HG03342 (cell line): Measurements from ENCODE around the gene GPR4.

Experiments used
- ATAC-seq: cut with Tn5 transposase; IDR thresholded peaks from one replicate; pipeline ENCODE4 v1.9.1; 2021; ENCODE audit warnings: mild to moderate bottlenecking, moderate library complexity; ENCODE audit not compliant: unreplicated experiment

Gene GPR4

DNA sequence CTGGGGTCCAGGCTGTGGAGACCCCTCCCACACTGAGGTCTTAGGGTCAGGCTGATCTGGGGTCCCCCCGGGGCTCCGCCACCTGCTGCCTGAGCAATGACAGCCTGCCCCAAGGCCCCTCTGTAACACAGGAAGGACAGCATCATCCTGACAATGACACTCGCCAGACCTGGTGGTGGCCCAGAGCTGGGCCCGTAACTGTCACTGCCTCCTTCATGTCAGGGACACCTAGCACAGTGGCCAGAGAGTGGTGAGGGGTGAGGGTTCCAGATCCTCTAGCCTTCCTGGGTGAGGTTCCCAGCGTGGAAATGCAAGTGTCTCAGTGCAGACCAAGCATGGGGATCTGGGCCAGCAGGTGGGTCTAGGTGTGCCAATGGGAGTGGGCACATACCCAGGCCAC lies 45.2 kb downstream of the GPR4 start:
- no peak for ATAC-seq

DNA sequence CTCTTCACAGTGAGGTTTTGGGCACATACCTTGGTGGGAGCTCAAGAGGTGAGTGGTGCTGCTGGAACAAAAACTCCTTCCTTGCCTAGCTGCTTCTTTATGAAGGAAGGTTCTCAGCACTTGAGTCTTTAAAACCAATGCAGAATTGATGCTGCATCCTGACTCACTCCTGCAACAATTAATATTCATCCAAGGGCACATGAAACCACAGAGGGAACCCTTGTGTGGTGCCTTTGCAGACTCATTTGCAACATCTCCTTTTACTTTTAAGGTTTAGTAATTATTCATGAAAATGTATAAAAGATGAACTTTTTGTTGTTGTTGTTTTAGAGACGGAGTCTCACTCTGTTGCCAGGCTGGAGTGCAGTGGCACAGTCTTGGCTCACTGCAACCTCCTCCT lies 47.5 kb downstream of the GPR4 start:
- ATAC-seq: no peak

DNA sequence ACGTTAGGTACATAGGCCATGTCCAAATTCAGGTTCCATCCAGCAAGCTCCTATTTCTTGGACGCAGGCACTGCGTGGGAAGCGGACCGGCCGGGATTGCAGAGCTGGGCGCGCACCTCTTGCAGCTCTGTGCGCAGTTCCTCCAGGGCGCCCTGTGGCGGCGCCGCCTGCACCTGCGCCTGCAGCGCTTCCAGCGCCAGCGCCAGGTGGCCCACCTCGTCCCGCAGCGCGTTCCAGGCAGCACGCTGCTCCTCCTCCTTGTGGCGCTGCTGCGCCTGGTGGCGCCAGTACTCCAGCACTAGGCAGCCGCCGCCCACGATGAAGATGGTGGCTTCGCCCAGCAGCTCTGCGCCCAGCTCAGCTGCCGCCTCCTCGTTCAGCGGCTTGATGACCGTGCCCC lies 48.5 kb downstream of the GPR4 start:
- ATAC-seq: no peak

DNA sequence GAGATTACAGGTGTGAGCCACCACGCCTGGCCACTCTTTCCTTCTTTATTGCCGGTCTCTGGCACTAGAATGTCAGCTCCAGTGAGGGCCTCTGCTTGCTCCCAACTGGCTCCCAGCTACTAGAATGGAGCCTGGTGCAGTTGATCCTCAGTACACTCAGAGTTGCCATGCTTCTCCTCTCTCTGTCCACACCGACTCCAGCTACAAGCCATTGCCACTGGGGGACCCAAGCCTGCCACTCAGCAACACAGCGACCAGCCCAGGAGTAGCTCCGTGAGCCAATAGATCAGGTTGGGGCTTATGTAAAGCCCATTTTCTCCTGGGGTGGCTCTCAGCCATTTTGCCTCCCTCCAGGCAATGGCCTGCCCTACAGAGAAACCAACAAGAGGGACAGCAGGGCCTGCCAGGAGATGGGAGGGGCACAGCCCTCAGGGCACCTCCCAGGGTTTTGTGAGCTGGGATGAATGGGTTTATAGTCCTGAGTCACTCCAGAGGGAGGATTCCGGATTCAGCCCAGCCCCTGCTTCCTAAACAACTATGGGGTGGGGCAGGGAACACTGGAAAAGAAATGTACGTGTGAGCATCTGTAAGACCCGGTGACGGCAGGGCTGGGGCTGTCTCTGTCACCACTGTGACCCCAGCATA lies 53.9 kb downstream of the GPR4 start:
- no peak for ATAC-seq

DNA sequence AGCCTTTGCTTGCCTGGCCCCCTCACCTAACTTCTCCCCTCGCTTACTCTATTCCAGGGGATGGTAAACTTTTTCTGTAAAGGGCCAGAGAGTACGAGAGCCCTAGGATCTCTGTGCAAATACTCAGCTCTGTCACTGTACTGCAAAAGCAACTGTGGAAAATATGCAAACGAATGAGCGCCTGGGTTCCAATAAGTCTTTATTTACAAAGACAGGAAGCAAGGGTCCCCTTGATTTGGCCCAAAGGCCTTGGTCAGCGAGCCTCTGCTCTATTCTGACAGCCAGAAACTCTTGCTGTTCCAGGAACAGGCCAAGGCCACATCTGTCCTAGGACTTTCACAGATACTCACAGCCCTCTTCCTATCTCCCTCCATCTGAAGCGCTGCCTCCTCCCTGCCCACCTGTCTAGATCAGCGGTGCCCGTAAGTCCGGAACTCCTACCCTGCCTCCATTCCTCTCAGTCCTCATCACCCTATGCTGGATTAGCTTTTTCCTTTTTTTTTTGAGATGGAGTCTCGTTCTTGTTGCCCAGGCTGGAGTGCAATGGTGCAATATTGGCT lies 54.7 kb downstream of the GPR4 start:
- ATAC-seq: no peak

DNA sequence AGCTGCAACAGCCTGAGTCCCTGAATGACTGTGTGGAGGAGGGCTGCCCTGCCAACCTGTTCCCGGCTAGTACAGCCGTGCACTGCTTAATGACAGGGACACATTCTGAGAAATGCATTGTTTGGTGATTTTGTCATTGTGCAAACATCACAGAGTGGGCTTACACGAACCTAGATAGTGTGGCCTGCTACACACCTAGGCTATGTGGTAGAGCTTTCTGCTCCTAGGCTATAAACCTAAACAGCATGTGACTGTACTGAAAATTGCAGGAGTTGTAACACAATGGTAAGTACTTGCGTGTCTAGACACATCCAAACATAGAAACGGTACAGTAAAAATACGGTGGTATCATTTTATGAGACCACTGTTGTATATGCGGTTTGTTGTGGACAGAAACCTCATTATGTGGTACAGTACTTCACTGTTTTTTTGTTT lies 59.8 kb downstream of the GPR4 start:
- ATAC-seq: no peak
